ENCODE results near the gene HACE1. TPM values are rescaled to one million over a fixed set of nuclear protein-coding genes. Genes with fewer than 3 reads are reported as not detected.

The HACE1 gene
- total RNA-seq, 4 donors from 2014 or later = 10.1 to 24.3 (median 14.6) TPM

DNA sequence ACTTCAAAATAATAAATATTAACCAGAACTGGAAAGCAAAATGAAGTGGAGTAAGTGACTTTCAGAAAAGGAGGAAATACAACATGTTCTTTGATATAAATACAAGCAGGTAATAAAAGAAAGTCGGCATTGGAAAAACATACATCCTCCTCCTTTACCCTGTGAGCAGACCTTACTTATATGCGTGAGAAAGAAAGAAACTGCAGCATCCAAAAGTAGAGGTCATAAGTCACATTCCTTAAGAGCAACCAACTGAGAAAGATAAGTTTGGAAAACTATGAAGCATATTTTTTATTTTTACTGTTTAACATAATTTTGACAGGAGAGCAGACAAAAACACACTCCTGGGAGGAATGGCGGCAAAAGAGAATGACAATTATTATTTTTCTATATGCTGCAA, 155.5 kb downstream of the HACE1 start:
- DNase-seq = no peak
- WGBS, 2 donors (ENCODE audit: low coverage in 1 of 2) = 53 to 63% methylated on average over 3 of the region's 3 CpGs

GRCh38 chr6:104702126-104702841, 157.4 kb downstream of the HACE1 start:
- Histone ChIP-seq H3K27ac (no peak overlapping the region), H3K27me3 (no peaks in the 10 kb centered on the region), H3K4me1 (peaks cover 0 to 7% (median 0%) of the 10 kb centered on the region in 4 donors), H3K9me3 (no peaks in the 10 kb centered on the region), H3K36me3 (no peaks in the 10 kb centered on the region), H3K4me3 (no peak overlapping the region)
- TF ChIP-seq EP300 (IDR thresholded peaks at IDR 0.05; ENCODE audit: low read depth) = no peak
- no peak for TF ChIP-seq POLR2AphosphoS5 (IDR thresholded peaks at IDR 0.05)
- TF ChIP-seq POLR2A (IDR thresholded peaks at IDR 0.05) = no peak
- TF ChIP-seq, protein P1, sequence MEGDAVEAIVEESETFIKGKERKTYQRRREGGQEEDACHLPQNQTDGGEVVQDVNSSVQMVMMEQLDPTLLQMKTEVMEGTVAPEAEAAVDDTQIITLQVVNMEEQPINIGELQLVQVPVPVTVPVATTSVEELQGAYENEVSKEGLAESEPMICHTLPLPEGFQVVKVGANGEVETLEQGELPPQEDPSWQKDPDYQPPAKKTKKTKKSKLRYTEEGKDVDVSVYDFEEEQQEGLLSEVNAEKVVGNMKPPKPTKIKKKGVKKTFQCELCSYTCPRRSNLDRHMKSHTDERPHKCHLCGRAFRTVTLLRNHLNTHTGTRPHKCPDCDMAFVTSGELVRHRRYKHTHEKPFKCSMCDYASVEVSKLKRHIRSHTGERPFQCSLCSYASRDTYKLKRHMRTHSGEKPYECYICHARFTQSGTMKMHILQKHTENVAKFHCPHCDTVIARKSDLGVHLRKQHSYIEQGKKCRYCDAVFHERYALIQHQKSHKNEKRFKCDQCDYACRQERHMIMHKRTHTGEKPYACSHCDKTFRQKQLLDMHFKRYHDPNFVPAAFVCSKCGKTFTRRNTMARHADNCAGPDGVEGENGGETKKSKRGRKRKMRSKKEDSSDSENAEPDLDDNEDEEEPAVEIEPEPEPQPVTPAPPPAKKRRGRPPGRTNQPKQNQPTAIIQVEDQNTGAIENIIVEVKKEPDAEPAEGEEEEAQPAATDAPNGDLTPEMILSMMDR (IDR thresholded peaks at IDR 0.05) = no peak
- intact Hi-C loops (cut with DNase I; ENCODE audit: low total_unique reads) = no loop called here
- 70 to 74% methylated on average over 5 of the region's 5 CpGs for WGBS, 2 donors (ENCODE audit: low coverage in 1 of 2)
- DNase-seq = no peak
- in situ Hi-C loops (cut with MboI; ENCODE audit: low pct_ligation_motif_present in 1 of 4, low pct_unique_long_range_greater_than_20kb in 1 of 4, low sequenced_read_pairs in 3 of 4) = no loop called here

More for the DNA sequence above, 155.5 kb downstream of the HACE1 start:
- Histone ChIP-seq H3K4me1 (peaks cover 0 to 7% (median 0%) of the 10 kb centered on the region in 4 donors), H3K27me3 (no peaks in the 10 kb centered on the region), H3K27ac (no peak overlapping the region), H3K36me3 (no peaks in the 10 kb centered on the region), H3K9me3 (no peaks in the 10 kb centered on the region), H3K4me3 (no peak overlapping the region)
- TF ChIP-seq POLR2A (IDR thresholded peaks at IDR 0.05) (no peak), POLR2AphosphoS5 (IDR thresholded peaks at IDR 0.05) (no peak), EP300 (IDR thresholded peaks at IDR 0.05; ENCODE audit: low read depth) (no peak)
- TF ChIP-seq, protein P1 (IDR thresholded peaks at IDR 0.05) = no peak
- intact Hi-C loops (cut with DNase I; ENCODE audit: low total_unique reads) = no loop called here
- in situ Hi-C loops (cut with MboI; ENCODE audit: low pct_ligation_motif_present in 1 of 4, low pct_unique_long_range_greater_than_20kb in 1 of 4, low sequenced_read_pairs in 3 of 4) = no loop called here

DNA sequence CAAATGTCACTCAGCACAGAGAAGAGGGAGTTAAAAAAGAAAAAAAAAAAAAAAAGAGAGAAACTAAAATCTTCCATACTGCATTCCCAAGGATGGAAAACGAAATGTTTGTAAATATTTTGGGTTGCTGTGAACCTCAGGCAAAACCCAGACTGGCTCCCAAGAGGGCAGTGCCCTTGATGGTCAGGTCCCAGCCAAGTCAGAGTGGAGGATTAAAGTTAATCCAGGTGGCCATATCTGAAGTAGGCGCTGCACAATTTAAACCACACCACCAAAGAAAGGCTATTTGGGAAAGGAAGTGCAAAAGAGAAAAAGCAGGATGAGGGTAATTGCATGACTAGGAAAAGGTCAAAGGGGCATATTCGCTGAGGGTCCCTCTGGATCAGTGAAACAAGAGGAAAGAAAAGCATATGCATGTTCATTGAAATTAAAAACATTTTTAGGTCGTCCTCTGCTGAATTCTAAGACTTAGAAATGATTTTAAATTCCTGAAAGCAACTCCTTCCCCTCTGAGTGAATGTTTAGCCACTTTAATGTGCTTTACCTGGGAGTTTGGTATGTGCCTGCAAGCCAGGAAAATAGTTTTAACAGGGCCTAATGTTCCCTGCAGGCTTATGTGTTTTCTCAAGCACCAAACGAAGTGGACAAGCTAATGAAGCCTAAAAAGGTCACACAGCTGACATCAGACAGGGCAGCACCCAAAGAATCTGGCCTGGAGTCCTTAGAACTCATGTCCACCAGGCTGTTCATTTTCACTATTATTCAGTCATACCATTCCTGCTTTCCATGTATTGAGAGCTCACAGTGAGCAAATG, 159.1 kb downstream of the HACE1 start:
- H3K9me3 ChIP-seq = no peaks in the 10 kb centered on the region
- TF ChIP-seq, protein P1 (IDR thresholded peaks at IDR 0.05) = no peak
- TF ChIP-seq POLR2AphosphoS5 (IDR thresholded peaks at IDR 0.05) = no peak
- TF ChIP-seq POLR2A (IDR thresholded peaks at IDR 0.05) = no peak
- no peak for TF ChIP-seq EP300 (IDR thresholded peaks at IDR 0.05; ENCODE audit: low read depth)
- H3K4me1 ChIP-seq = peaks cover 0 to 4% (median 0%) of the 10 kb centered on the region in 4 donors
- in situ Hi-C loops (cut with MboI; ENCODE audit: low pct_ligation_motif_present in 1 of 4, low pct_unique_long_range_greater_than_20kb in 1 of 4, low sequenced_read_pairs in 3 of 4) = no loop called here
- H3K4me3 ChIP-seq = no peak overlapping the region
- no peak overlapping the region for H3K27ac ChIP-seq
- intact Hi-C loops (cut with DNase I; ENCODE audit: low total_unique reads) = no loop called here
- DNase-seq = no peak
- WGBS, 2 donors (ENCODE audit: low coverage in 1 of 2) = 60 to 84% methylated on average over 3 to 5 of the region's 5 CpGs
- no peaks in the 10 kb centered on the region for H3K36me3 ChIP-seq
- no peaks in the 10 kb centered on the region for H3K27me3 ChIP-seq

- TF ChIP-seq EP300 (IDR thresholded peaks at IDR 0.05; ENCODE audit: low read depth) (no peak), POLR2AphosphoS5 (IDR thresholded peaks at IDR 0.05) (no peak), POLR2A (IDR thresholded peaks at IDR 0.05) (no peak)
- TF ChIP-seq, protein P1 (IDR thresholded peaks at IDR 0.05) = no peak
- DNase-seq = no peak
- Histone ChIP-seq H3K36me3 (no peaks in the 10 kb centered on the region), H3K4me1 (no peaks in the 10 kb centered on the region), H3K4me3 (no peak overlapping the region), H3K27me3 (no peaks in the 10 kb centered on the region), H3K27ac (no peak overlapping the region), H3K9me3 (no peaks in the 10 kb centered on the region)
- in situ Hi-C loops (cut with MboI; ENCODE audit: low pct_ligation_motif_present in 1 of 4, low pct_unique_long_range_greater_than_20kb in 1 of 4, low sequenced_read_pairs in 3 of 4) (no loop called here), intact Hi-C loops (cut with DNase I; ENCODE audit: low total_unique reads) (no loop called here)
- 85 to 88% methylated on average over 6 to 8 of the region's 8 CpGs for WGBS, 2 donors (ENCODE audit: low coverage in 1 of 2)
Observed at GRCh38 chr6:104699593-104700329, 160.0 kb downstream of the HACE1 start.
